A549 (cell line): ENCODE measurements around the gene IQUB. TPM values are rescaled to one million over a fixed set of nuclear protein-coding genes. Genes with fewer than 3 reads are reported as not detected.
A peak's percentile ranks its signal among the peaks of the same experiment; 100 is the strongest.

Experiments
- ATAC-seq, 2 experiments: fragments of 200-7000 bp in 1 of 2; fragments of >200 bp in 1 of 2; cut with Nextera tagmentation in 1 of 2; cut with Tn5 transposase in 1 of 2; 3 replicates each; pipeline versions ENCODE4 v1.8.0 to v1.9.1; 2018 to 2020; ENCODE audit warnings: mild to moderate bottlenecking in 1 of 2, moderate library complexity in 1 of 2
- CTCF ChIA-PET: fragments of 300-600 bp; sonication (Branson Sonifier 250); formaldehyde crosslinking; extraction: SDS; loops from one replicate; lab custom pipeline; 2021; ENCODE audit warnings: antibody characterized with exemption, inconsistent platforms; lab: Yijun Ruan, JAX
- POLR2A ChIA-PET: fragments of 350-600 bp; formaldehyde crosslinking; extraction: SDS; loops from one replicate; lab custom pipeline; 2021; ENCODE audit warnings: antibody characterized with exemption, inconsistent platforms; lab: Yijun Ruan, JAX
- DNase-seq, 2 experiments: peaks; one replicate each; pipeline versions ENCODE4 v3.0.0 to v3.0.0-alpha.2; 2011 to 2016; ENCODE audit warnings: low read depth in 1 of 2, low spot score in 1 of 2
- FAIRE-seq: peaks from 2 replicates; lab custom pipeline; 2011; peaks lifted over from hg19 to GRCh38; lab: Jason Lieb, UNC
- H3K27ac ChIP-seq, 2 experiments: fragments of >200 bp; sonication (Bioruptor Twin); formaldehyde crosslinking; 3 replicates each; pipeline ENCODE4 v1.5.1; 2016 to 2017
- H3K4me1 ChIP-seq: fragments of >200 bp; sonication (Bioruptor Twin); formaldehyde crosslinking; 3 replicates; pipeline ENCODE4 v1.6.1; 2016
- H3K4me2 ChIP-seq: fragments of >200 bp; sonication (Bioruptor Twin); formaldehyde crosslinking; 3 replicates; pipeline ENCODE4 v1.6.1; 2016
- H3K4me3 ChIP-seq: fragments of >200 bp; sonication (Bioruptor Twin); formaldehyde crosslinking; 3 replicates; pipeline ENCODE4 v1.5.1; 2016
- H3K9me3 ChIP-seq: fragments of >200 bp; sonication (Bioruptor Twin); formaldehyde crosslinking; 3 replicates; pipeline ENCODE4 v1.6.1; 2016
- CBX2 ChIP-seq: fragments of 200-600 bp; sonication (generic); IDR thresholded peaks from 2 replicates; pipeline ENCODE4 v1.6.1; 2016; ENCODE audit warnings: low read depth, mild to moderate bottlenecking, borderline replicate concordance
- EHMT2 ChIP-seq: fragments of 200-600 bp; sonication (generic); IDR thresholded peaks from 2 replicates; pipeline ENCODE4 v1.6.1; 2016; ENCODE audit warnings: antibody characterized with exemption, low read depth, mild to moderate bottlenecking, moderate library complexity
- ELK1 ChIP-seq: fragments of 150-350 bp; IDR thresholded peaks from 2 replicates; pipeline ENCODE4 v1.6.1; 2014; ENCODE audit warnings: low read depth, mild to moderate bottlenecking, low read length
- EP300 ChIP-seq, 2 experiments: fragments of >200 bp; sonication (Bioruptor Twin); formaldehyde crosslinking; IDR thresholded peaks; 2 replicates in 1 of 2; 3 replicates in 1 of 2; pipeline ENCODE4 v1.6.1; 2016 to 2017
- FOSL2 ChIP-seq, 2 experiments: fragments of 450-650 bp in 1 of 2; fragments of >200 bp in 1 of 2; sonication (Bioruptor Twin) in 1 of 2; formaldehyde crosslinking; IDR thresholded peaks; 2 replicates each; pipeline versions ENCODE4 v1.5.0 to v1.6.1; 2016 to 2020; ENCODE audit warnings: mild to moderate bottlenecking in 1 of 2, moderate library complexity in 1 of 2
- HES2 ChIP-seq: fragments of >200 bp; sonication (Bioruptor Twin); formaldehyde crosslinking; IDR thresholded peaks from 2 replicates; pipeline ENCODE4 v1.6.1; 2016
- JUN ChIP-seq, 2 experiments: fragments of >200 bp; sonication (Bioruptor Twin); formaldehyde crosslinking; IDR thresholded peaks; 2 replicates in 1 of 2; 3 replicates in 1 of 2; pipeline ENCODE4 v1.6.1; 2016 to 2017
- KDM5A ChIP-seq: fragments of 200-600 bp; sonication (generic); IDR thresholded peaks from 2 replicates; pipeline ENCODE4 v1.6.1; 2016; ENCODE audit warnings: antibody characterized with exemption, mild to moderate bottlenecking
- MYC ChIP-seq: IDR thresholded peaks from 2 replicates; pipeline ENCODE4 v1.6.1; 2012; ENCODE audit warnings: mild to moderate bottlenecking, inconsistent platforms, low read length, improper control_type of control experiment, borderline replicate concordance
- NFE2L2 ChIP-seq: fragments of 150-350 bp; conservative IDR thresholded peaks from 2 replicates; pipeline ENCODE4 v1.6.1; 2014; ENCODE audit warnings: low read length
- NR3C1 ChIP-seq: fragments of >200 bp; sonication (Bioruptor Twin); formaldehyde crosslinking; IDR thresholded peaks from 3 replicates; pipeline ENCODE4 v1.6.1; 2017
- PBX3 ChIP-seq: IDR thresholded peaks from 2 replicates; pipeline ENCODE4 v1.6.1; 2012
- PHF8 ChIP-seq: fragments of 200-600 bp; sonication (generic); IDR thresholded peaks from 2 replicates; pipeline ENCODE4 v1.6.1; 2016; ENCODE audit warnings: low read depth, mild to moderate bottlenecking, antibody characterized with exemption, moderate library complexity, borderline replicate concordance
- POLR2A ChIP-seq: IDR thresholded peaks from 2 replicates; pipeline ENCODE4 v1.6.1; 2012; ENCODE audit warnings: mild to moderate bottlenecking, low read length
- POLR2AphosphoS2 ChIP-seq: conservative IDR thresholded peaks from 2 replicates; pipeline ENCODE4 v1.6.1; 2012; ENCODE audit warnings: low read length, improper control_type of control experiment, inconsistent platforms
- RAD21 ChIP-seq, 2 experiments: fragments of >200 bp in 1 of 2; sonication (Bioruptor Twin) in 1 of 2; formaldehyde crosslinking in 1 of 2; IDR thresholded peaks in 1 of 2; conservative IDR thresholded peaks in 1 of 2; 2 replicates in 1 of 2; 3 replicates in 1 of 2; pipeline ENCODE4 v1.6.1; 2012 to 2018; ENCODE audit warnings: inconsistent platforms in 1 of 2
- REST ChIP-seq: fragments of 200-600 bp; sonication (generic); IDR thresholded peaks from 2 replicates; pipeline ENCODE4 v1.6.1; 2016; ENCODE audit warnings: antibody characterized with exemption, mild to moderate bottlenecking, moderate library complexity
- RNF2 ChIP-seq: fragments of 200-600 bp; sonication (generic); IDR thresholded peaks from 2 replicates; pipeline ENCODE4 v1.6.1; 2016; ENCODE audit warnings: low read depth, mild to moderate bottlenecking, antibody characterized with exemption, moderate library complexity, borderline replicate concordance
- USF2 ChIP-seq: fragments of 450-650 bp; IDR thresholded peaks from 2 replicates; pipeline ENCODE4 v1.6.1; 2014; ENCODE audit warnings: antibody characterized with exemption
- WGBS: methylation state at CpG from one replicate; pipeline ENCODE4 v1.1.6; 2017; ENCODE audit errors: missing lambda C conversion rate; 5-methylcytosine and 5-hydroxymethylcytosine counted together
- polyA plus RNA-seq, 4 experiments: library from polyadenylated mRNA; depleted of rRNA in 3 of 4; stranded (reverse); fragments of >200 nt; fragmentation: RNase III in 1 of 4; extraction: RNeasy Plus Mini Kit Qiagen cat#74134 plus additional on column Dnase treatment in 1 of 4; gene quantifications; 2 replicates in 3 of 4; 3 replicates in 1 of 4; pipeline ENCODE4 v1.2.3, GENCODE V29; 2011 to 2017

Gene IQUB
- polyA plus RNA-seq, 2 of the 4 experiments (the other 2 are of a cell fraction) = 0.08 TPM

GRCh38 chr7:123494193-123494796 lies 40.1 kb downstream of the IQUB start (continued):
- no peak for TF ChIP-seq POLR2AphosphoS2
- TF ChIP-seq RAD21 (conservative IDR thresholded peaks at IDR 0.05 in 1 of 2, IDR thresholded peaks at IDR 0.05 in 1 of 2) = peak; percentile 74
- TF ChIP-seq JUN (IDR thresholded peaks at IDR 0.05) = no peak
- no peak for TF ChIP-seq RNF2
- TF ChIP-seq REST = no peak
- TF ChIP-seq HES2 = no peak
- TF ChIP-seq EP300 (IDR thresholded peaks at IDR 0.05) = no peak
- no peak for TF ChIP-seq CBX2
- no peak for TF ChIP-seq POLR2A
- no peak for TF ChIP-seq PHF8
- no peak for TF ChIP-seq ELK1

GRCh38 chr7:123492485-123492884 lies 41.9 kb downstream of the IQUB start:
- no peak overlapping the region for H3K27ac ChIP-seq
- no peak for FAIRE-seq
- H3K4me3 ChIP-seq = no peak overlapping the region
- ATAC-seq = peak; percentile 82 to 91
- TF ChIP-seq ELK1 (no peak), CBX2 (no peak), NFE2L2 (no peak), MYC (no peak), PBX3 (no peak), FOSL2 (IDR thresholded peaks at IDR 0.05) (no peak), FOSL2 (CRISPR knock-in tag; IDR thresholded peaks at IDR 0.05) (no peak), EHMT2 (no peak), USF2 (no peak), KDM5A (no peak), NR3C1 (no peak)
- ChIA-PET CTCF (interaction anchor here (0.9 to 1.3 kb wide), 3 partner anchors 21 to 50 kb away, joined by 3 read pairs; no protein-coding TSS in a partner anchor), POLR2A (no interaction called here)
- no peak overlapping the region for H3K4me2 ChIP-seq
- 25% methylated on average over 3 of the region's 3 CpGs for WGBS
- DNase-seq = peak in 1 of 2 experiments; percentile 7
- H3K4me1 ChIP-seq = no peaks in the 10 kb centered on the region
- no peaks in the 10 kb centered on the region for H3K9me3 ChIP-seq
